Spinal cord (tissue), 10 donors: Measurements from ENCODE around the gene TRPT1. TPM values are rescaled to one million over a fixed set of nuclear protein-coding genes. Genes with fewer than 3 reads are reported as not detected.

Experiments used
- DNase-seq, 6 donors: peaks; one replicate each; pipeline versions ENCODE4 v3.0.0 to v3.0.0-alpha.2; 2013 to 2015; ENCODE audit warnings: low spot score in 6 of 6, low read depth in 4 of 6
- H3K27ac ChIP-seq: one replicate; pipeline ENCODE4 v1.5.1; 2013; ENCODE audit warnings: low read depth, low read length, control low read depth
- H3K27me3 ChIP-seq: one replicate; pipeline ENCODE4 v1.6.1; 2013; ENCODE audit warnings: low read length; ENCODE audit not compliant: control insufficient read depth, insufficient read depth
- H3K36me3 ChIP-seq: one replicate; pipeline ENCODE4 v1.6.1; 2013; ENCODE audit warnings: low read length; ENCODE audit not compliant: control insufficient read depth, insufficient read depth
- H3K4me1 ChIP-seq: one replicate; pipeline ENCODE4 v1.6.1; 2013; ENCODE audit warnings: low read length; ENCODE audit not compliant: control insufficient read depth, insufficient read depth
- H3K4me3 ChIP-seq: one replicate; pipeline ENCODE4 v1.5.1; 2013; ENCODE audit warnings: low read depth, low read length, control low read depth
- H3K9me3 ChIP-seq: one replicate; pipeline ENCODE4 v1.6.1; 2013; ENCODE audit warnings: low read length; ENCODE audit not compliant: control insufficient read depth, insufficient read depth
- WGBS: methylation state at CpG from one replicate; pipeline ENCODE4 v1.1.5; 2013; ENCODE audit warnings: missing lambda C conversion rate; ENCODE audit not compliant: insufficient coverage; 5-methylcytosine and 5-hydroxymethylcytosine counted together
- polyA plus RNA-seq, 2 donors: library from polyadenylated mRNA; unstranded; fragments of 120-200 nt; gene quantifications; one replicate each; pipeline ENCODE4 v1.2.1, GENCODE V29; 2013; ENCODE audit not compliant: insufficient read length in 2 of 2
- total RNA-seq, 2 donors: library from RNA; depleted of rRNA in 1 of 2; stranded (reverse); fragments of 120-200 nt in 1 of 2; fragments of >200 nt in 1 of 2; gene quantifications; one replicate each; pipeline versions ENCODE4 v1.2.3 to v1.2.4, GENCODE V29; 2013 to 2014
- donor health status: healthy.

TRPT1 gene
- total and polyA plus RNA-seq, 4 donors, result 10.0 to 45.6 (median 41.7) TPM

DNA sequence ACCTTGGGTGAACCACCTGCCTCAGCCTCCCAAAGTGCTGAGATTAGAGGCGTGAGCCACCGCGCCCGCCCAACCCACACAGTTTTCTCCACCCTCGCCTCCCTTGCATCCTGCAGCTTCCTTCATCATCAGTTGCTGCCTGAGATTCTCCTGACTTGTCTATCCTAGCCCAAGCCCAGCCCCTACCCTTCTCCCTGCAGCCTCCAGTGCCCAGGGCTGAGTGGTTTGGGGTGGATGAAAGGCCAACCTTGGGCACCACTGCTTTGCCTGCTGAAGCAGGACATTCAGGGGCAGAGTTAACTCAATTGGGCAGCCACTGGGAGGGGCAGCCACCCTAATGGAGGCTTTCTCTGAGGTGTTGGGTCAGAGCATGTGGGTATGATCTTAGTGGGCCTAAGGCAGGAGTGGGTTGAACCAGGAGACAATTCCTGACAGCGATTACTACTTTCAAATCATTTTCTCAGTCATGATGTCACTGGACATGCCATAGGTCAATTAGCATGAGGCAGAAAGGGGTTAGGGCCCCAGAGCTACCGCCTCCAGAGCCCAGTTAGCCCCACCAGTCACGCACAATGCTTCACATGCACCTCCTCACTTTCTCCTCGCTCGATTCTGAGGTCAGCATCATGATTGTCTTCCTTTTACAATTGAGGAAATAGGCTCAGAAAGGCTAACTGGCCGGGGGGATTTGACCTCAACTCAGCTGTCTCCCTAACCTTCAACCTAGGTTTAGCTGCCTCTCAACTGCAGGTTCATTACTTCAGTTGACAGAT, 13.9 kb upstream of the TRPT1 start:
- Histone ChIP-seq H3K4me1 (peaks cover 56% of the 10 kb centered on the region), H3K27ac (peak overlapping the region; percentile 100), H3K27me3 (no peaks in the 10 kb centered on the region), H3K36me3 (peaks cover 64% of the 10 kb centered on the region), H3K4me3 (peak overlapping the region; percentile 85), H3K9me3 (no peaks in the 10 kb centered on the region)
- DNase-seq, result no peak
- WGBS, result 89% methylated on average over 8 of the region's 11 CpGs

DNA sequence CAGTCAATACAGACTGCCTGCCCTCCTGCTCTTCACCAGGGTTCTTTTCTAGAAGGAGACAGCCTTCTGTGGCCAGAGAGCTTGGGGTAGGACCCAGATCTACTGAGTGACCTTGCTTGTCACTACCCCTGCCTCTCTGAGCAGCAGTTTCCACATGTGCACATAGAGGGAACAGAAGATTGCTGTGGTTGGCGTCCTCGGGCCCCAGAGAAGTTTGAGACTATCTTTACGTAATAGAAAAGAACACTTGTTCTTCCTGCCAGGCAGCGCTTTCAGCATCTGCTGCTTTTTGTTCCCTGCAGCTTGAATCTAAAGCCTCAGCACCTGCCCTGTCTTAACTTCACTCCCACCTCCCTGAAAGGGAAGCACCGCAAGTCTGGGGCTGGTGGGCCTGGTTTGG, 13.0 kb upstream of the TRPT1 start:
- Histone ChIP-seq H3K4me1 (peaks cover 49% of the 10 kb centered on the region), H3K27ac (no peak overlapping the region)
- WGBS, result 78% methylated on average over 1 of the region's 5 CpGs

DNA sequence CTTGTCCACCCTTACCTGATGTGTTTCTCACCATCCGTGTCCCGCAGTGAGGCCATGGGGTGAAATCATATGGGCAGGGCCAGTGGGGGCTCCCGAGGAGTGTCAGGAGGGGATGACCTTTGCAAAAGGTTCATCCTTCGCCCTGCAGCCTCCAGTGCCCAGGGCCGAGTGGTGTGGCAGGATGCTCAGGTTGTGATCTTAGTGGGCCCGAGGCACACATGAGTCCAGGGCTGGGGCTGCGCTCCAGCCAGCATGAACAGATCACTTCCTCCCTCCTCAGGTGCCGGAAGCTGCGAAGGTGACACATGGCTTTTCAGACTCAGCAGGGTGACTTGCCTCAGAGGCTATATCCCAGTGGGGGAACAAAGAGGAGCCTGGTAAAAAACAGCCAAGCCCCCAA, 12.1 kb upstream of the TRPT1 start:
- WGBS, result 97% methylated on average over 6 of the region's 9 CpGs
- Histone ChIP-seq H3K4me3 (no peak overlapping the region), H3K27me3 (no peaks in the 10 kb centered on the region), H3K9me3 (no peaks in the 10 kb centered on the region), H3K4me1 (peaks cover 49% of the 10 kb centered on the region), H3K27ac (no peak overlapping the region), H3K36me3 (peaks cover 46% of the 10 kb centered on the region)
- DNase-seq, result no peak

More for the DNA sequence above, 13.0 kb upstream of the TRPT1 start:
- Histone ChIP-seq H3K36me3 (peaks cover 55% of the 10 kb centered on the region), H3K27me3 (no peaks in the 10 kb centered on the region), H3K4me3 (no peak overlapping the region), H3K9me3 (no peaks in the 10 kb centered on the region)
- DNase-seq, result no peak

DNA sequence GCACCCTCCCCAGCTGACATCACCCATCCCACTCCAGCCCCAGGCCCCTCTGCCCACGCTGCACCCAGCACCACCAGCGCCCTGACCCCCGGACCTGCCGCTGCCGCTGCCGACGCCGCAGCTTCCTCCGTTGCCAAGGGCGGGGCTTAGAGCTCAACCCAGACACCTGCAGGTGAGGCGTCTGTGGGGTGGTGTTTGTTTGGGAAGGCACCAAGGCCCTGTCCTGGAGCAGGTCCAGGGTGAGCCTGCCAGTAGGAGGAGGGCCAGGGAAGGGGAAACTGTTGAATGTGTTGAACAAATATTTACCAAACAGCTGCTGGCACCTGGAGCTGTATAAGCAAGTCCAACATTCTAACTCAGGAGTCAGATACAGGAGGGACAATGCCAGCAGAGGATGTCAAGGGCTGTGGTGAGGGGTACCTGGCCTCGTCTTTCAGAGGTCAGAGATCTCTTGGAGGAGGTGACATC, 11.5 kb upstream of the TRPT1 start:
- H3K36me3 ChIP-seq, result peaks cover 41% of the 10 kb centered on the region
- peaks cover 47% of the 10 kb centered on the region for H3K4me1 ChIP-seq
- no peaks in the 10 kb centered on the region for H3K9me3 ChIP-seq
- WGBS, result 72% methylated on average over 12 of the region's 12 CpGs
- H3K27me3 ChIP-seq, result no peaks in the 10 kb centered on the region
- no peak overlapping the region for H3K27ac ChIP-seq
- no peak overlapping the region for H3K4me3 ChIP-seq
- DNase-seq, result no peak

DNA sequence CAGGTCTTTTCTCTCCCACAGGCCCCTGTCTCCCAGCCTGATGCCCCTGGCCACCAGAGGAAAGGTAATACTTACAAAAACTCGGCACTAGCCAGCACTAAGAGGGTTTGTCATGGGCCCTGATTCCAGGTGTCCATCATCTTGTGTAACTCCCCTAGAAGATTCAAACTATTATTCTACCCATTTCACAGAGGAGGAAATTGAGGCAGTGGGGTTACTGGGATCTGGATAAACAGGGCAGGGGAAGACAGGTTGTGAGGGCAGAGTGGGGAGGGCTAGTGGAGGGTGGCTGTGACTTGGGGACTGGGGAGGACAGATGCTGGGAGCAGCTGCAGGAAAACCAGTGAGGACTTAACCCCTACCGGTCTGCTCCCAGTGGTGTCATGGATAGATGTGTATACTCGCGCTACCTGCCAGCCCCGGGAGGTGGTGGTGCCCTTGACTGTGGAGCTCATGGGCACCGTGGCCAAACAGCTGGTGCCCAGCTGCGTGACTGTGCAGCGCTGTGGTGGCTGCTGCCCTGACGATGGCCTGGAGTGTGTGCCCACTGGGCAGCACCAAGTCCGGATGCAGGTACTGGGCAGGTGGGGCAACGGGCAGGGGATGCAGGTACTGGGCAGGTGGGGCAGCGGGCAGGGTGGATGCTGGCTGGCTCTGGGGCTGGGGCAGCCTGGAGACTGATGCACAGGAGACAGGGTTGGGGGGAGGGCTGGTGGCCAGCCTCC, 9.6 kb upstream of the TRPT1 start:
- Histone ChIP-seq H3K36me3 (peaks cover 41% of the 10 kb centered on the region), H3K4me1 (peaks cover 52% of the 10 kb centered on the region), H3K27ac (no peak overlapping the region), H3K27me3 (no peaks in the 10 kb centered on the region), H3K9me3 (no peaks in the 10 kb centered on the region), H3K4me3 (peak overlapping the region; percentile 48)
- DNase-seq, result no peak
- 90% methylated on average over 10 of the region's 12 CpGs for WGBS

DNA sequence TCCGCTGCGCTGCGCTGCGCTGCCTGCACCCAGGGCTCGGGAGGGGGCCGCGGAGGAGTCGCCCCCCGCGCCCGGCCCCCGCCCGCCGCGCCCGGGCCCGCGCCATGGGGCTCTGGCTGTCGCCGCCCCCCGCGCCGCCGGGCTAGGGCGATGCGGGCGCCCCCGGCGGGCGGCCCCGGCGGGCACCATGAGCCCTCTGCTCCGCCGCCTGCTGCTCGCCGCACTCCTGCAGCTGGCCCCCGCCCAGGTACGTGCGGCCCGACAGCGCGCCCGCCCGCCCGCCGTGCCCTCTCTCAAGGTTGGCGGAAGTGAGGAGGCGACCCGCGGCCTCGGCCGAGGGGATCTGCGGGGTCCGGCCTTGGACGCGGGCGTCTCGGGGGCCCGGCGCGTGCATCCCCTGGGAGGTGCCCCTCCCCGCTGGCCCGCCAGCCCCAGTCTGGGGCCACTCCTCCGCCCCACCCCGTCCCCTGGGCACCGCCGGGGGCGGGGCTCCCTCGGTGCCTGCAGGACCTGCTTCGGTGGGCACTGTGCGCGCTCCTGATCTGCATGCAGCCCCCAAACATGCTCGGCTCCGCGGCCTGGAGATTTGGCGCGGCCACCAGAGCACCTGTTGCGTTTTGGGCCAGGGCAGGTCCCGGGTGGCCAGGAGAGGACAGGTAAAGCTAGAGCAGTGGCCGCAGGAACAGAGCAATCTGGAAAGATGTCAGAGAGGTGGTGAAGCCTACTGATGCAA, 8.8 kb upstream of the TRPT1 start:
- H3K9me3 ChIP-seq, result no peaks in the 10 kb centered on the region
- H3K36me3 ChIP-seq, result peaks cover 41% of the 10 kb centered on the region
- no peaks in the 10 kb centered on the region for H3K27me3 ChIP-seq
- peaks cover 49% of the 10 kb centered on the region for H3K4me1 ChIP-seq
- DNase-seq, result peak in 2 of 6 donors; percentile 53 to 64
- peak overlapping the region; percentile 61 for H3K27ac ChIP-seq
- H3K4me3 ChIP-seq, result peak overlapping the region; percentile 48
- WGBS, result 1% methylated on average over 80 of the region's 80 CpGs

DNA sequence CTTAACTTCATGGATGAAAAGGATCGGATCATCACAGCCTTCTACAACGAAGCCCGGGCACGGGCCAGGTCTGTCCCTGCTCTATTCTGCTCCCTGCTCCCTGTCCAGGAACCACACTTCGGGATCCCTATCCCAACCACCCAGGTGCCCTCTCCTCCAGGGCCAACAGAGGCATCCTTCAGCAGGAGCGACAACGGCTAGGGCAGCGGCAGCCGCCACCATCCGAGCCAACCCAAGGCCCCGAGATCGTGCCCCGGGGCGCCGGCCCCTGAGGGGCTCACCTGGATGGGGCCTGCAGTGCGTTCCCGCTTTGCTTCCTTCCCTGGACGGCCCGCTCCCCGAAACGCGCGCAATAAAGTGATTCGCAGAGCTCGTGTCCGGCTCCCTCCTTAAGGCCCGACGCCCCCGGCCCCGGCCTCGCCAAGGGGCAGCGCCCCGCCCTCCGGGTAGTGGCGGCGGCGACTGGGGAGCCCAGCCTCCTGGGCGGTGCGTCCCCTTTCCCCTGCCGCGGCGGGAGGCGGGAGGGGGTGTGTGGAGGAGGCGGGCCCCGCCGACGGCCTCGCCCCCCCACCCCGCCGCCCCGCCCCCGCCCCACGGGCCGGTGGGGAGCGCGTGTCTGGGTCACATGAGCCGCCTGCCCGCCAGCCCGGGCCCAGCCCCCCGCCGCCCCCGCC, 8.1 kb upstream of the TRPT1 start, which contains the start of gene VEGFB:
Gene VEGFB, plus strand, starts transcription at position 672 of the 674 bp plus-strand sequence. CDS start 250 bp downstream, outside the sequence.
- H3K36me3 ChIP-seq, result peaks cover 43% of the 10 kb centered on the region
- peak within 1 kb of the TSS; percentile 69 for H3K4me3 ChIP-seq
- DNase-seq, result peak in 2 of 6 donors; percentile 78 to 85
- H3K9me3 ChIP-seq, result no peaks in the 10 kb centered on the region
- H3K4me1 ChIP-seq, result peaks cover 56% of the 10 kb centered on the region
- H3K27me3 ChIP-seq, result no peaks in the 10 kb centered on the region
- 2% methylated on average over 57 of the region's 62 CpGs for WGBS
- peak within 1 kb of the TSS; percentile 79 for H3K27ac ChIP-seq

DNA sequence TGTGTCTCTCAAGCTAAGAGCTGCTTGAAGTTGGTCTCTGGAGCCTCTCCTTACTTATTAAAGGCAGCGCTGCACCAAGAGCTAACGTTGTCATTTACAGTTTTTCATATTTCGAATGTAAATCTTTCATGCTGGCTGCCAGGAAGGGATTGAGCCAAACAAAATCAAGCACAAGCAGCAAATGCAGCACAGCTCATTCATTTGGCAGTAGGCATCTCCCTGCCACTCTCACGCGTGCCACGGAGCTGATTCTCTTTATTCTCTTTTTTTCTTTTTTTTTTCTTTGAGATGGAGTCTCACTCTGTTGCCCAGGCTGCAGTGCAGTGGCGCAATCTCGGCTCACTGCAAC, 7.0 kb upstream of the TRPT1 start:
- Histone ChIP-seq H3K36me3 (peaks cover 34% of the 10 kb centered on the region), H3K27me3 (no peaks in the 10 kb centered on the region), H3K9me3 (no peaks in the 10 kb centered on the region), H3K4me1 (peaks cover 61% of the 10 kb centered on the region), H3K4me3 (no peak overlapping the region), H3K27ac (no peak overlapping the region)
- 74% methylated on average over 6 of the region's 8 CpGs for WGBS
- peak in 2 of 6 donors; percentile 20 to 84 for DNase-seq
